Loucy (cell line): ENCODE measurements around the gene ARHGAP5.
A peak's percentile ranks its signal among the peaks of the same experiment; 100 is the strongest.

Experiments
- EZH2phosphoT487 ChIP-seq: fragments of 200-600 bp; IDR thresholded peaks from 2 replicates; pipeline ENCODE4 v1.6.1; 2018; ENCODE audit warnings: antibody characterized with exemption, mild to moderate bottlenecking, moderate library complexity, borderline replicate concordance
- TF ChIP-seq, protein P1 (sequence below): fragments of 200-600 bp; sonication (generic); conservative IDR thresholded peaks from 2 replicates; pipeline ENCODE4 v1.5.1; 2014; ENCODE audit warnings: mild to moderate bottlenecking, antibody characterized with exemption, low read length

DNA sequence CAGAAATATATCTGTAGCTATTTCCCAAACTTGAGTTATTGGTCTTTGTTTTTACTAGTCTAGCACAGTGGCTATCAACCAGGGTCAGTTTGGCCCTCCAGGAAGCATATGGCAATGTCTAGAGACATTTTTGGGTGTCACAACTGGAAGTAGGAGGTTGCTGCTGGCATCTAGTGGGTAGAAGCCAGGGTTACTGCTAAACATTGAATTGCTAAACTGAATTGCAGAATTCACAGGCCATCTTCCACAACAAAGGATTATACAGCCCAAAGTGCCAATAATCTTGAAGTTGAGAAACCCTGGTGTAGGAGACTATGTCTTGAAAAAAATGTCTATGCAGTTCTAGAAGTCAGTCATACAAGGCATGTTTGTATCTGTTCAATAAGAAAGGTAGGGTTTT lies 27.7 kb downstream of the ARHGAP5 start:
- TF ChIP-seq, protein P1, sequence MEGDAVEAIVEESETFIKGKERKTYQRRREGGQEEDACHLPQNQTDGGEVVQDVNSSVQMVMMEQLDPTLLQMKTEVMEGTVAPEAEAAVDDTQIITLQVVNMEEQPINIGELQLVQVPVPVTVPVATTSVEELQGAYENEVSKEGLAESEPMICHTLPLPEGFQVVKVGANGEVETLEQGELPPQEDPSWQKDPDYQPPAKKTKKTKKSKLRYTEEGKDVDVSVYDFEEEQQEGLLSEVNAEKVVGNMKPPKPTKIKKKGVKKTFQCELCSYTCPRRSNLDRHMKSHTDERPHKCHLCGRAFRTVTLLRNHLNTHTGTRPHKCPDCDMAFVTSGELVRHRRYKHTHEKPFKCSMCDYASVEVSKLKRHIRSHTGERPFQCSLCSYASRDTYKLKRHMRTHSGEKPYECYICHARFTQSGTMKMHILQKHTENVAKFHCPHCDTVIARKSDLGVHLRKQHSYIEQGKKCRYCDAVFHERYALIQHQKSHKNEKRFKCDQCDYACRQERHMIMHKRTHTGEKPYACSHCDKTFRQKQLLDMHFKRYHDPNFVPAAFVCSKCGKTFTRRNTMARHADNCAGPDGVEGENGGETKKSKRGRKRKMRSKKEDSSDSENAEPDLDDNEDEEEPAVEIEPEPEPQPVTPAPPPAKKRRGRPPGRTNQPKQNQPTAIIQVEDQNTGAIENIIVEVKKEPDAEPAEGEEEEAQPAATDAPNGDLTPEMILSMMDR, result peak; percentile 38; the same call in 1 of the 2 replicates
- no peak for TF ChIP-seq EZH2phosphoT487
